HepG2 (cell line): ENCODE data around the gene INO80C. TPM values are rescaled to one million over a fixed set of nuclear protein-coding genes. Genes with fewer than 3 reads are reported as not detected.

Experiments used
- ATAC-seq: fragments of 200-7000 bp; cut with Tn5 transposase; 3 replicates; pipeline ENCODE4 v1.9.1; 2020; ENCODE audit warnings: mild to moderate bottlenecking, moderate library complexity
- BruUV-seq: library from RNA; stranded (reverse); fragments of 400-500 nt; replicated peaks from 2 replicates; lab custom pipeline; 2021; lab: Mats Ljungman, UMichigan
- CTCF ChIA-PET: fragments of 300-600 bp; formaldehyde crosslinking; extraction: SDS; loops from one replicate; lab custom pipeline; 2021; ENCODE audit warnings: low total read pairs, inconsistent platforms, low intra/inter-chr PET ratio; lab: Yijun Ruan, JAX
- POLR2A ChIA-PET: fragments of 350-600 bp; sonication (Branson Sonifier 250); formaldehyde crosslinking; loops from one replicate; lab custom pipeline; 2020; ENCODE audit warnings: antibody characterized with exemption, inconsistent platforms; lab: Yijun Ruan, JAX
- DNase-seq: peaks from one replicate; pipeline ENCODE4 v3.0.0-alpha.2; 2015; ENCODE audit warnings: low spot score
- FAIRE-seq: peaks from 3 replicates; lab custom pipeline; 2011; peaks lifted over from hg19 to GRCh38; lab: Jason Lieb, UNC
- H2AFZ ChIP-seq: one replicate; pipeline ENCODE4 v1.6.1; 2011; ENCODE audit warnings: low read length, inconsistent platforms
- H3K27ac ChIP-seq: fragments of 300-600 bp; 3 replicates; pipeline ENCODE4 v1.8.0; 2011; ENCODE audit warnings: mixed run types, mild to moderate bottlenecking, mixed read lengths, low read length, inconsistent platforms; ENCODE audit not compliant: insufficient read depth; ENCODE audit errors: extremely low read length
- H3K27me3 ChIP-seq, 2 experiments: fragments of 200-600 bp in 1 of 2; 2 replicates in 1 of 2; 3 replicates in 1 of 2; pipeline versions ENCODE4 v1.6.0 to v1.8.0; 2011; ENCODE audit warnings: low read length in 2 of 2, mild to moderate bottlenecking in 2 of 2, moderate library complexity in 2 of 2, inconsistent platforms in 1 of 2; ENCODE audit not compliant: insufficient read depth in 2 of 2, control insufficient read depth in 1 of 2
- H3K36me3 ChIP-seq, 2 experiments: fragments of 200-600 bp in 1 of 2; replicated peaks in 1 of 2; 2 replicates in 1 of 2; 3 replicates in 1 of 2; pipeline versions ENCODE4 v1.5.1 to v1.8.0; 2011; ENCODE audit warnings: low read length in 2 of 2, inconsistent platforms in 1 of 2; ENCODE audit not compliant: insufficient read depth in 2 of 2, control insufficient read depth in 1 of 2
- H3K4me1 ChIP-seq: 2 replicates; pipeline ENCODE4 v1.5.1; 2012; ENCODE audit warnings: low read length, inconsistent platforms; ENCODE audit not compliant: insufficient read depth
- H3K4me2 ChIP-seq: 2 replicates; pipeline ENCODE4 v1.6.0; 2011; ENCODE audit warnings: low read depth, low read length, inconsistent platforms
- H3K4me3 ChIP-seq, 3 experiments: fragments of 200-600 bp in 1 of 3; sonication (generic), shearing (Covaris generic) in 1 of 3; replicated peaks in 1 of 3; 2 replicates each; pipeline ENCODE4 v1.5.1; 2011 to 2016; ENCODE audit warnings: low read length in 3 of 3, inconsistent platforms in 2 of 3, low read depth in 2 of 3, mild to moderate bottlenecking in 2 of 3, control low read depth in 1 of 3, mixed read lengths in 1 of 3; ENCODE audit not compliant: insufficient read depth in 1 of 3
- H3K79me2 ChIP-seq: one replicate; pipeline ENCODE4 v1.6.1; 2011; ENCODE audit warnings: low read length, inconsistent platforms; ENCODE audit not compliant: insufficient read depth
- H3K9ac ChIP-seq: 2 replicates; pipeline ENCODE4 v1.6.0; 2011; ENCODE audit warnings: mild to moderate bottlenecking, low read depth, low read length, inconsistent platforms; ENCODE audit not compliant: insufficient read depth
- H3K9me3 ChIP-seq: 2 replicates; pipeline ENCODE4 v1.5.1; 2012; ENCODE audit warnings: mild to moderate bottlenecking, low read length
- H4K20me1 ChIP-seq: 2 replicates; pipeline ENCODE4 v1.6.0; 2011; ENCODE audit warnings: inconsistent platforms, mild to moderate bottlenecking, low read length, moderate library complexity; ENCODE audit not compliant: insufficient read depth
- FOXJ3 ChIP-seq: sonication (generic); formaldehyde crosslinking; IDR thresholded peaks from 2 replicates; pipeline ENCODE4 v1.4.0; 2020; ENCODE audit warnings: missing genetic modification reagents, mild to moderate bottlenecking, borderline replicate concordance
- HES4 ChIP-seq: sonication (generic); formaldehyde crosslinking; IDR thresholded peaks from 2 replicates; pipeline ENCODE4 v1.9.0; 2021; ENCODE audit warnings: mild to moderate bottlenecking, missing genetic modification reagents, borderline replicate concordance
- ZNF7 ChIP-seq: IDR thresholded peaks from 2 replicates; pipeline ENCODE4 v1.6.1; 2016; ENCODE audit warnings: missing biosample characterization, missing genetic modification reagents
- ZNF781 ChIP-seq: sonication (generic); formaldehyde crosslinking; IDR thresholded peaks from 2 replicates; pipeline ENCODE4 v1.5.1; 2020; ENCODE audit warnings: borderline replicate concordance, mild to moderate bottlenecking, missing genetic modification reagents; ENCODE audit errors: not compliant biosample characterization
- WGBS: methylation state at CpG from one replicate; pipeline ENCODE4 v1.1.6; 2017; ENCODE audit warnings: low lambda C conversion rate; 5-methylcytosine and 5-hydroxymethylcytosine counted together
- in situ Hi-C: cut with HindIII; loops from 2 replicates; pipeline ENCODE4 v1.10.0; 2017; ENCODE audit warnings: low pct_unique_long_range_greater_than_20kb; ENCODE audit not compliant: extremely low pct_ligation_motif_present
- intact Hi-C: fragments of 100-400 bp; cut with micrococcal nuclease; formaldehyde crosslinking; loops from one replicate; pipeline ENCODE4 v1.10.0; 2022; ENCODE audit not compliant: unreplicated experiment
- polyA plus RNA-seq, 8 experiments: library from polyadenylated mRNA; depleted of rRNA in 3 of 8; stranded (reverse) in 7 of 8; unstranded in 1 of 8; fragments of >200 nt; fragmentation: Illumina TruSeq in 4 of 8; extraction: Trizol in 4 of 8; gene quantifications; 2 replicates each; pipeline versions ENCODE4 v1.2.1 to v1.2.3, GENCODE V29; 2011 to 2016; ENCODE audit warnings: low read depth in 4 of 8, missing spikeins in 1 of 8, mixed read lengths in 1 of 8; ENCODE audit not compliant: insufficient read depth in 1 of 8
- total RNA-seq, 5 experiments: library from RNA; depleted of rRNA; stranded (reverse); fragments of >200 nt; fragmentation: Illumina TruSeq; extraction: Trizol; gene quantifications; 2 replicates each; pipeline ENCODE4 v1.2.3, GENCODE V29; 2016; ENCODE audit warnings: low read depth in 1 of 5
- TF ChIP-seq, protein P1 (sequence below): sonication (generic); formaldehyde crosslinking; IDR thresholded peaks from 2 replicates; pipeline ENCODE4 v1.5.0; 2020; ENCODE audit warnings: missing genetic modification reagents
- TF ChIP-seq, protein P2 (sequence below): sonication (generic); formaldehyde crosslinking; IDR thresholded peaks from 2 replicates; pipeline ENCODE4 v1.4.0; 2020; ENCODE audit warnings: low read depth, mild to moderate bottlenecking, missing genetic modification reagents

INO80C gene
- total and polyA plus RNA-seq, 2 of the 13 experiments (the other 11 are each of a cell fraction or from before 2014, with no cell fraction given): 8.2 to 15.4 TPM

DNA sequence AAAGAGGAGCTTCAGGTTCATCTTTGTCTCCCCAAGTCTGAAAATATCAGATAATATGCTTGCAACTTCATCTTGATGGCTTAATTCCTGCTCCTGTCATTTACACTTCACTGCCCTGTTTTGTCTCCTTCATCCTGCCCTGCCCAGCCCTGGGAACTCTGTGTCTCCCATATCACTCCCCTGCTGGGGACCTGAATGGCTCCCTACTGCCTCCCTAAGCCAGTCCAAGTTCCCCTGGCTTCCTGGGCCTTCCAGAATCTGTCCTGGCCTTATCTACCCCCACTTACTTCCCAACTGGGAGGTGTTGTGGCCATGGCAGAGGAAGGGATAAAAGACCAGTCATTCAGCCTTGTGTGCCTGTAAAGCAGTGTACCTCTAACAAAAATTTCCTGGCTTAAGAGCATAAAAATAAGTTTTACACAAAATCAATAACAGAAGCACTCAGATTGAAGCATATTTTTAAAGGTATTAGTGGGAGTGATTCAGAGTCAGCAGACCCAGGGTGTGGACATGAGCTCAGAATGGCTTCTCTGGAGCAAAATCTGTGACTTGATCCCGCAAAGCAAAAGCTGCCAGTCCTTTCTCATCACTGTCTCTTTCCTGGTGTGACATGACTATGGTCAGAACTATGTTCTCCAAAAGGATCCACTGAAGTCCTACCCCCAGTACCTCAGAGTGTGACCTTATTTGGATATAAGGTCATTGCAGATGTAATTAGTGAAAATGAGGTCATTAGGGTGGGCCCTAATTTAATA lies 59.1 kb downstream of the INO80C start:
- no TSS peak for BruUV-seq
- WGBS: 100% methylated on average over 1 of the region's 1 CpG
- ChIA-PET CTCF (no interaction called here), POLR2A (no interaction called here)
- DNase-seq: no peak
- no peak overlapping the region for H3K9ac ChIP-seq
- H3K4me2 ChIP-seq: no peak overlapping the region
- TF ChIP-seq, protein P1, sequence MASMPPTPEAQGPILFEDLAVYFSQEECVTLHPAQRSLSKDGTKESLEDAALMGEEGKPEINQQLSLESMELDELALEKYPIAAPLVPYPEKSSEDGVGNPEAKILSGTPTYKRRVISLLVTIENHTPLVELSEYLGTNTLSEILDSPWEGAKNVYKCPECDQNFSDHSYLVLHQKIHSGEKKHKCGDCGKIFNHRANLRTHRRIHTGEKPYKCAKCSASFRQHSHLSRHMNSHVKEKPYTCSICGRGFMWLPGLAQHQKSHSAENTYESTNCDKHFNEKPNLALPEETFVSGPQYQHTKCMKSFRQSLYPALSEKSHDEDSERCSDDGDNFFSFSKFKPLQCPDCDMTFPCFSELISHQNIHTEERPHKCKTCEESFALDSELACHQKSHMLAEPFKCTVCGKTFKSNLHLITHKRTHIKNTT (CRISPR knock-in tag): no peak
- TF ChIP-seq ZNF7 (CRISPR knock-in tag) (no peak), ZNF781 (CRISPR knock-in tag) (no peak), HES4 (CRISPR knock-in tag) (no peak), FOXJ3 (CRISPR knock-in tag) (no peak)
- TF ChIP-seq, protein P2, sequence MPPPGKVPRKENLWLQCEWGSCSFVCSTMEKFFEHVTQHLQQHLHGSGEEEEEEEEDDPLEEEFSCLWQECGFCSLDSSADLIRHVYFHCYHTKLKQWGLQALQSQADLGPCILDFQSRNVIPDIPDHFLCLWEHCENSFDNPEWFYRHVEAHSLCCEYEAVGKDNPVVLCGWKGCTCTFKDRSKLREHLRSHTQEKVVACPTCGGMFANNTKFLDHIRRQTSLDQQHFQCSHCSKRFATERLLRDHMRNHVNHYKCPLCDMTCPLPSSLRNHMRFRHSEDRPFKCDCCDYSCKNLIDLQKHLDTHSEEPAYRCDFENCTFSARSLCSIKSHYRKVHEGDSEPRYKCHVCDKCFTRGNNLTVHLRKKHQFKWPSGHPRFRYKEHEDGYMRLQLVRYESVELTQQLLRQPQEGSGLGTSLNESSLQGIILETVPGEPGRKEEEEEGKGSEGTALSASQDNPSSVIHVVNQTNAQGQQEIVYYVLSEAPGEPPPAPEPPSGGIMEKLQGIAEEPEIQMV (CRISPR knock-in tag): no peak
- no peak for ATAC-seq
- in situ Hi-C loops (no loop called here), intact Hi-C loops (no loop called here)
- peaks cover 18% of the 10 kb centered on the region for H3K4me1 ChIP-seq
- FAIRE-seq: no peak
- H4K20me1 ChIP-seq: no peaks in the 10 kb centered on the region
- no peak overlapping the region for H3K4me3 ChIP-seq
- no peaks in the 10 kb centered on the region for H3K9me3 ChIP-seq
- no peak overlapping the region for H3K27ac ChIP-seq
- H3K79me2 ChIP-seq: no peaks in the 10 kb centered on the region
- H3K27me3 ChIP-seq: peaks cover 0 to 2% of the 10 kb centered on the region in 2 experiments; a peak in 2 of 5 replicates
- H3K36me3 ChIP-seq: no peaks in the 10 kb centered on the region
- no peak overlapping the region for H2AFZ ChIP-seq
